ENCODE data around the gene YWHAB.
"Not testable (repeated sequence)": the region's sequence is repeated elsewhere in the genome, so short reads cannot be mapped to it uniquely, and the experiment has no call there.

Gene YWHAB

GRCh38 chr20:44885392-44886265 is at the start of gene YWHAB:
Gene YWHAB, plus strand, starts transcription at chr20:44885705. Its CDS starts 15,829 bp downstream, at chr20:44901534.
- peak; percentile 97 to 99 for DNase-seq (ENCODE audit: low read depth in 2 of 2)

GRCh38 chr20:44836601-44837120 is 48.8 kb upstream of the YWHAB start:
- DNase-seq (ENCODE audit: low read depth in 2 of 2) = no peak

GRCh38 chr20:44837946-44838345 is 47.6 kb upstream of the YWHAB start:
- DNase-seq (ENCODE audit: low read depth in 2 of 2) = no peak

GRCh38 chr20:44838521-44838920 is 47.0 kb upstream of the YWHAB start:
- DNase-seq (ENCODE audit: low read depth in 2 of 2) = no peak

- no peak for DNase-seq (ENCODE audit: low read depth in 2 of 2)
Measured at GRCh38 chr20:44839481-44839880, 46.0 kb upstream of the YWHAB start.

GRCh38 chr20:44840826-44841225 is 44.7 kb upstream of the YWHAB start:
- DNase-seq (ENCODE audit: low read depth in 2 of 2) = no peak

GRCh38 chr20:44841955-44842354 is 43.5 kb upstream of the YWHAB start:
- no peak for DNase-seq (ENCODE audit: low read depth in 2 of 2)

GRCh38 chr20:44843876-44844275 is 41.6 kb upstream of the YWHAB start:
- no peak for DNase-seq (ENCODE audit: low read depth in 2 of 2)

- no peak for DNase-seq (ENCODE audit: low read depth in 2 of 2)
Measured at GRCh38 chr20:44848254-44849015, 37.1 kb upstream of the YWHAB start.

- DNase-seq (ENCODE audit: low read depth in 2 of 2) = no peak
Measured at GRCh38 chr20:44849703-44850102, 35.8 kb upstream of the YWHAB start.

GRCh38 chr20:44850272-44850671 is 35.2 kb upstream of the YWHAB start:
- no peak for DNase-seq (ENCODE audit: low read depth in 2 of 2)

GRCh38 chr20:44850837-44851236 is 34.7 kb upstream of the YWHAB start:
- no peak for DNase-seq (ENCODE audit: low read depth in 2 of 2)

- no peak for DNase-seq (ENCODE audit: low read depth in 2 of 2)
Measured at GRCh38 chr20:44851545-44851944, 34.0 kb upstream of the YWHAB start.

GRCh38 chr20:44856442-44856841 is 29.1 kb upstream of the YWHAB start:
- DNase-seq (ENCODE audit: low read depth in 2 of 2) = no peak

GRCh38 chr20:44856856-44857448 is 28.6 kb upstream of the YWHAB start:
- no peak for DNase-seq (ENCODE audit: low read depth in 2 of 2)

- no peak for DNase-seq (ENCODE audit: low read depth in 2 of 2)
Measured at GRCh38 chr20:44858606-44859360, 26.7 kb upstream of the YWHAB start.

GRCh38 chr20:44861531-44862006 is 23.9 kb upstream of the YWHAB start:
- DNase-seq (ENCODE audit: low read depth in 2 of 2) = no peak

GRCh38 chr20:44862286-44862685 is 23.2 kb upstream of the YWHAB start:
- no peak for DNase-seq (ENCODE audit: low read depth in 2 of 2)

- not testable (repeated sequence) for DNase-seq (ENCODE audit: low read depth in 2 of 2)
Measured at GRCh38 chr20:44863365-44864084, 22.0 kb upstream of the YWHAB start.

- DNase-seq (ENCODE audit: low read depth in 2 of 2) = not testable (repeated sequence)
Measured at GRCh38 chr20:44864493-44864892, 21.0 kb upstream of the YWHAB start.
